Renal cortical epithelial cell (primary cell): Measurements from ENCODE around the gene CD58. TPM values are rescaled to one million over a fixed set of nuclear protein-coding genes. Genes with fewer than 3 reads are reported as not detected.
"Not testable (repeated sequence)": the region's sequence is repeated elsewhere in the genome, so short reads cannot be mapped to it uniquely, and the experiment has no call there.

Experiments used
- DNase-seq: peaks from one replicate; pipeline ENCODE4 v3.0.0-alpha.2; 2011; ENCODE audit warnings: low read depth
- total RNA-seq: library from RNA; depleted of rRNA; stranded (reverse); fragments of >200 nt; gene quantifications from 2 replicates; pipeline ENCODE4 v1.2.3, GENCODE V29; 2014

The CD58 gene
- total RNA-seq, 1 donor from 2014 or later, result 45.4 TPM

DNA sequence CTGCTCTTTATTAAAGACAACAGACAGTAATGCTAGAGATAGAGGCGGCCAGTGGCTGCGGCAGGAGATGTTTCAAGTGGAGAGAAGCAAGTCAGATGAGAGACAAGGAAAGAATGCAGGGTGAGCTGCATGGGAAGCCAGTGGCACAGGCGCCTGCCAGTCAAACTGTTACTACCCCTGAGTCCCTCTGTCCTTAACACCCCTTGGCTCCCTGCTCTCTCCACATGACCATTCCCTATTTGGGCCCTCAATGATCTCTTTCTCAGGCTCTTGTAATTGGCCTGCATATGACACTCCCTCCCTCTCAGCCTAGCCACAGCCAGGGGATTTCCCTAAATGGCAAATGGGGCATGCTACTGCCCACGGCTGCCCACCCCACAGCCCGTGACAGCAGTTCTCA, 22.6 kb upstream of the CD58 start:
- not testable (repeated sequence) for DNase-seq

DNA sequence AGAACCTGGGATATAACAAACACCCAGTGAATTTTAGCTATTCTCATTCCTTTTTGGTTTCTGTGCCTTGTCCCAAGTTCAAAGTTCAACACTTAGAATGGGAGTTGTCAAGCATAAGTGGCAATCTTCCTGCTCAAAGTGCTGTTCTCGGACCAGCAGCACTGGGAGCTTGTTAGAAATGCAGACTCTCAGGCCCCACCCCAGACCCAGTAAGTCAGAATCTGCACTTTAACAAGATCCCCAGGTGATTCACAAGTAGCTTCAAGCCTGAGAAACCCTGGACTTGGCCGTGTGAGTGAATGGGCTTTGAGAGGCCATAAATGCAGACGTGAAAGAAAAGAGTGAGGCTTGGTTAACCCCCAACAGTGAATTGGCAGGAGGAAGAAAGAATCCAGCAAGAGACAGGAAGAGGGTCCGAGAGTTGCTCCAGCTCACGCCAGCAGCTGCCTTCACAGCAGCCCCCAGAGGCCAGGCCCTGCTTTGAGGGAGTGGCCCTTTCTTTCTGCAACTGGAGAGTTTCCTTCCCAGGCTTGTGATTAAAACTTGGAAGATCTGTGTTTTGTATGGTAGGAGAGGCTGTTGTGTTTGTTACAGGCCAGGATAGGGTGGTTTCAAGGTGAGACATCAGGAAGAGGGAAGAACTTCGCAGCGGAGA, 21.3 kb upstream of the CD58 start:
- not testable (repeated sequence) for DNase-seq

DNA sequence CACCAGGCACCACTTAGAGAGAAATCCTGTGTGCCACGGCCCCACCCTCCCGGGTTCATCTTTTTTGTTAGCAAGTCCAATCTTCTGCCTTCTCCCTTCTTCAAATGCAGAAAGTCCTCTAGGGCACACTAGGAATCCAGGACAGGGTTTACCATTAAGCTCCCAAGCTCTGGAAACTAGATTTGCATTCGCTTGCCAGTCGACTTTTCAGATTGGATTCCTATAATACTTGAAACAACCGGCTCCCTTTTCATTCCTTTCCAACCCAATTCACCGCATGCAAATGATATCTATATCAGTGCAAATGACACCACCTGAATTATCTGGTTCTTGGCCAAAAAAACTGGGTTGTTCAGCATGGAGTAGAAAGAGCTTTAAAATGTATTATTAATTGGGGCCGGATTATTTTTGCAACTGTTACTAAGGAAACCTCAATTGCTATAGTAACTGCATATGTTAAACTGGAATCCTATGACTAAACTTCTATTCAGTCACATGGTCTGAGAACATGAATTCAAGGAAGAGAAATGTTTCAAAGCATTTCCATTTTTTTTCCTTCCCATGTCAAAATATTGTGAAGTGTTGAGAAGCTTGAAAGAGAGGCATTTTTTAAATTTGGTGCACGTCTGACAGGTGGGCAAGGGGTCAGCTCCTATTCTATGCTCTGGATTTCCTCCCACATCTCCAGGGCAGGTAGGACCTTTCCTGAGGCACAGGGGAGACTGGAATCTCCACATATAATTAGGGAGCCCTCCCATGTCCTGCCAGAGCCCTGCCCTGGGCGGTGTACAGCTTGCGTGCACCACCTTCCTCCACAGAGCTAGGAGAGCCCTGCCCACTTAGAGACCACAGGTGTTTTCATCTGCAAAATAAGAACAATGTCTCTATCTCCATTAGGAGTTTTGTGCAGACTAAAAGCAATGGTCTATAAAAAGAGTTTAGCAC, 20.5 kb upstream of the CD58 start:
- DNase-seq, result peak; percentile 53

DNA sequence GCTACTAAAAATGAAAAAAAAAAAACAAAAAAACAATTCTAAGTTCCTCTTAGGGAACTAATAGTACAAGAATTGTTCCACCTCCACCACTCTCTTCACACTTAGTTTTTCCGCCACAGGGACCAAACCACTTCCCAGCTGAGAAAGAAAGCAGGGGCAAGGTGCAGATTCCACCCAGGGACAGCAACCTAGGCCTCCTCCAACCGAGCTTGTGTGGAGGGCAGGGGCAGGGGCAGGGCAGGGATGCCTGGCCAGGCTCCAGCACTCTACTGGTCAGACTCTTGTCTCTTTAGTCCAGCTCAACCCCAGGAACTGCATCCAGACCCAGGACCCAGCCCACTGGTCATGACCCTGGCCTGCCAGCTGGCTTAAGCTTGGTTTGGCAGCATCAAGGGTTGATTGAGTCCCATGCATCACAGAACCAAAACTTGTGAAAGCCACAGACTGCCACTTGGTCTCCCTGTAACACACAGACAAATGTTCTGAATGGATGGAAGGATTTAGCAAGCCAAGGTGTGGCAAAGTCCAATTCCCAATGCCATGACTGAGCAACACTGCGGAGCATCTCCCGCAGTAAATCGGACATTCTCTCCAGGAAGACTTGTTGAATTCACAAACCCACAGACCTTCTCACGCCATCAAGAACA, 19.7 kb upstream of the CD58 start:
- DNase-seq, result not testable (repeated sequence)

DNA sequence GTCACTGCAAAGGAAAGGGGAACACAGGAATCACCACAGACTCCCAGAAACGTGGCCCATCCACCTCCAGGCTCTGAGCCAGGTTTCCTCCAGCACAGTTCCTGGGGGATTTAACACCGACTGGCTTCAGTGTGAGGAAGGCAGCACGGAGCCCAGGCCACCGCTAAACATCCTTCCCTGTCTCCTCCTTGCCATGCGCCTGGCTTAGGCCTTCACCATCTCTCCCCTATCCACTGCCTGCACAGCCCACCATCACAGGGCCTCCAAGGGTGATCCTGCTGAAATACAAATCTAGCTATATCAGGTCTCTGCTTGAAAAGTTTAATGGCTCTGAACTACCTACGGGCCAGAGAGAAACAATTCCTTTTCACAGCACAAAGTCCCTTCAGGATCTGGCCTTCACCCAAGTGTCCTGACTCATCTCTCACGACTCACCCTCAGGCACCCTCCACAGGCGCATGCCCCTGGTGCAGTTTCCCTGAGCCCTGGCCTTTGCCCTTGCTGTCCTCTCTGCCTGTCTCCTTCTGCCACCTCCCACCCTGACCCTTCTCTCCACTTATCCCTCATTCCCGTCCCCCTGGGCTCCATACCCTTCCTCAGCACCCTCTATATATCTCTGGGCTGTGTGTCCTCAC, 18.4 kb upstream of the CD58 start:
- peak; percentile 73 for DNase-seq

DNA sequence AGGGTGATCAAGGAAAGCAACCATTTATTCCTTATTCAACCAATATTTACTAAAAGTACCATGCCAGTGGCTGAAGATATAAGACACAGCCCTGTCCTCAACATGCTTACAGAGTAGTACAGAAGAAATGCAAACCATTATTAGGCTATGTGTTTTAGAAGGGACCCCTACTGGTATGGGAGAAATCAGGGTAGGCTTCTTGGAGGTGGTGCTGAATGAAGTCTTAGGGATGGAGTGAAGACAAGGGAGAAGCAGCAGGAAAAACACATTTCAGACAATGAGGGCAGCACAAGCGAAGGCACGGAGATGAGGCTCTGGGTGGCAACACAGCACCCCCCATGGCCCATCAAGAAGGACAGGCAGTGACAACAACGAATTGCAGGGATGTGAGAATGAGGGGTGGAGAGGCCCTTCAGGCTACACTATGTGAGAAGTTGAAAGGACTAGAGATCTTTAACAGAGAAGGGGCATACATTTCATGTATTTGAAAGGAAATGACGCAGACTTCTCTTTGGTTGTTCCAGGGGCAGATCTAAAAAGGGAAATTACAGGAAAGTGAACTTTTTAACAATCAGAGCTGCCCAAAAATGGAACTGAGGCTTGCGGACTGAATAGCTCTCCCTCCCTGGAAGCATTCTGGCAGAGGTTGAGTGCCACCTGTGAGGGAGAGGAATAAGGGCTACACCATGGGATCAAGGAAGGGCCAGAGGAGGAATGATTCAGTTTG, 16.8 kb upstream of the CD58 start:
- DNase-seq, result no peak

DNA sequence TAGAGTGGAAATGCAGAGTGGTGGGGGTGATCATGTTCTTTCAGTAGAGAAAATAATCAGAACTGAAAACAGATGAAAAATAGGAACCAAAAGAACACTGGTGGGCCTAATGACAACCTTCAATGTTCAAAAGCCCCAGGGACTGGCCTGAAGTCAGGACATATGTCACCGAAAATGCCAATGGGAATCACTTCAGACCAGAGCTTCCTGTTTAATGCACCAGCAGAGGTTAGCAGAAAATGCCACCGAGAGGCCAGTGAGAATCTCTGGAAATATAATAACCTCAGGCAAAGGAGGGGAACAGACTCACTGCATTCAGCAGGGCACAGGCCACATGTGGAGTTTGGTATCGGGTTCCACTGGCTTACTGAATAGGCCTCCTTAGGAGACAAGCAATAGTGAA, 15.9 kb upstream of the CD58 start:
- DNase-seq, result no peak

DNA sequence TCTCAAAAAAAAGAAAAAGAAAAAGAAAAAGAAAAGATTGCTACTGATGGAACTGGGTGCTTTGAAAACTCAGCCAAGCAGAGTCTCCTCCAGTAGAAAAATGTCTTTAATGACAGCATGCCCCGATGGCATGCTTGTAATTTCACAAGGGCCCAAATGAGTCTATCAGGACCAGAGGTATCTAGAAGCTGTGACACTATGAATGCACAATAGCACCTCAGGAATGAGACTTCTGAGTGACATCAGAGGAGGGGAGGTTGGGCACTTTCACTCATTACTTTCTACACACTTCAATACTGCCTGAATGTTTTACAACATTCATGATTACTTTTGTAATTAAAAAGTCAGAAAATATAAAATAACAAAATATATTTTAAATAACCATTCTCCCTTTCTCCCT, 15.1 kb upstream of the CD58 start:
- DNase-seq, result no peak

DNA sequence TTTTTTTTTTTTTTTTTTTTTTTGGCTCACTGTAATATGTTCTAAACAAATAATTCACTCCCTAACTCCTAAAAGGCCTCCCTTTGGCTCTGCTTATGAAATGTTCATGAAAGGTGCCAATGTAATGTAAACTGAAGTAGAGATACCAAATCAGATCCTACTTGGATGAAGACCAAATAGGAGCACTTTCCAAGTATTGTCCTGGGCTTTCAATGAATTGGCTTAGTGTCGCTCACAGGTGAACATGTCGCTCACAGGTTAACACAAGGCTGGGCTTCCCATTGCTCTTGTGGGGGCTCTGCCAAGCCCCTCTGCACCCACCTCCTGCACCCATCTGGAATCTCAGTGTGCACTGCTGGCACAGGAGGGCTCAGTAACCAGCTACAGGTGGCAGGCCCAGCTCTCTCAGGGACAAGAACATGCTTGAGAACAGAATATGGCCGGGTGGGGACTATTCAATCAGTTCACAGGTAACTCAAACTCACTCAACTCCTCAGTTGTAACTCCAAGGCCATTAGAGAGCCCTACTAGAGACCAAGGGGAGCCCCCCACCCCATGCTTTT, 10.6 kb upstream of the CD58 start:
- no peak for DNase-seq

DNA sequence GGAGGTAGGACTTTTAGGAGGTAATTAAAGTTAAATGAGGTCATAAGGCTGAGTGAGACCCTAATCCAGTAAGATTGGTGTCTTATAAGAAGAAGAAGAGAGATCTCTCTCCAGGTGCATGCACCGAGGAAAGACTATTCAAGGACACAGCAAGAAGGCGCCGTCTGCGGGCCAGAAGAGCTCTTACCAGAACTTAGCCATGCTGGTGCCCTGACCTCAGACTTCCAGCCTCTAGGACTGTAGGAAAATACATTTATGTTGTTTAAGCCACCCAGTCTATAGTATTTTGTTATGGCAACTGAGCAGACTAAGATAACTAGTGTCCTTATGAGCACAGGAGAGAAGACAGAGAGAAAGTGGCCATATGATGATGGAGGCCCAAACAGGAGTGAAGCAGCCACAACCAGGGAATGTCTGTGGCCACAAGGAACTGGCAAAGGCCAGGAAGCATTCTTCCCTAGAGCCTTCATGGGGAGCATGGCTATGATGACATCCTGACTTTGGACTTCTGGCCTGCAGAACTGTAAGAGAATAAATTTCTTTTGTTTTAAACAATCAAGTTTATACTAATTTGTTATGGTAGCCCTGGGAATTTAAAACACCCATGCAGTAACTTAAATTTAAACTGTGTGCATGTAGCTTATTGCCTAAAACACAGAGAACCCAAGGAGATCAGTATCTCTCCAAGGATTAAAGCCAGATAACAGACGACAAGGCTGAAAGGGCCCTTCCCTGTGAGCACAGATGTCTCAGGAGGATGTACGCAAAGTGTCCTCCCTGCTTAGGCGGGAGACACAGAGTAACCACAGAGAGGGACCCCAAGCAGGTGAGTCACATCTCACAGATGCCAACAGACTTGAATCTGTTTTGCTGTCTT, 9.9 kb upstream of the CD58 start:
- DNase-seq, result peak; percentile 43

DNA sequence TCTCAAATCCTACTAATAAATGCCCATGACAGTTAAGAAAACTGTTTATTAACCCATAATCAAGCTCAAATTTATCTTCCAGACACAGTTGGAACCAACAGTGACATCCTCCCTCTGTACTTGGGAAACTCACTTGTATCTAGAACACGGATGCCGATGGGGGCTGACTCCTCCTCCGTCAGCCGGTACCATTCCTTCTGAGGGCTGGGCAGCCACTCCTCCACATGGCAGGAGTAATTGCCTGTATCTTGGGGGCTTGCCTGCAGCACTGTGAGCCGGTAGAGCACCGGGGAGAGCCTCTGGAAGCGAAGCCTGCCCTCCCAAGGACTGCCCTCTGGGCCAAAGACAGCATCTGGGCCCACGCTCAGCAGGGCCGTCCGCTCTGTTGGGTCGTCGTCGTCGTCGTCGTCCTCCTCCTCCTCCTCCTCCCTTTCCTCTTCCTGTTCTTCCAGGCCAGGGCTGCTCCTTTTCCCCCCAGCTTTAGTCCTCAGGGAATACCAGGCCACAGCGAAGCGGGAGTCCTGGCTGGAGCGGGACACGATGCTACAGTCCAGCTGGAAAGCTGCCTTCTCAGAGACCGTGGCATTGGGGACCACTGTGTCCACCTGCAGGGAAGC, 8.5 kb upstream of the CD58 start:
- no peak for DNase-seq

DNA sequence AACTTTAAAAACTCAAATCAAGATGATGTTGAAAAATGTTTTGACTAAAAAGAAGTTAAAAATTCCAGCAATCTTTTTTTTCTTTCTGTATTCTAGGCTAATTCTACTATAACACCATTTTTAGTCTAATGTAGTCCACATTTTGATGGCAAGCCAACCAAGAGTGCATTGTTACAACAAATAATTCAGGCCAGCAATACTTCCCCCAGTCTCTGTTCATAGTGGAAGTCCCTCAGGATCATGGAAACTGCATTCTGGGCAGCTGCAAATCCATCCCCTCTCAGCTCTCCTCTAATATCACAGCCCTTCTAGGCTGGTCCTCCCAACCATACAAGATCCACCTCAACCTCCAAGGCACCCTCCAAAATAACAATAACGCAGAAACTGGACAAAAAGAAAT, 7.8 kb upstream of the CD58 start:
- DNase-seq, result no peak

DNA sequence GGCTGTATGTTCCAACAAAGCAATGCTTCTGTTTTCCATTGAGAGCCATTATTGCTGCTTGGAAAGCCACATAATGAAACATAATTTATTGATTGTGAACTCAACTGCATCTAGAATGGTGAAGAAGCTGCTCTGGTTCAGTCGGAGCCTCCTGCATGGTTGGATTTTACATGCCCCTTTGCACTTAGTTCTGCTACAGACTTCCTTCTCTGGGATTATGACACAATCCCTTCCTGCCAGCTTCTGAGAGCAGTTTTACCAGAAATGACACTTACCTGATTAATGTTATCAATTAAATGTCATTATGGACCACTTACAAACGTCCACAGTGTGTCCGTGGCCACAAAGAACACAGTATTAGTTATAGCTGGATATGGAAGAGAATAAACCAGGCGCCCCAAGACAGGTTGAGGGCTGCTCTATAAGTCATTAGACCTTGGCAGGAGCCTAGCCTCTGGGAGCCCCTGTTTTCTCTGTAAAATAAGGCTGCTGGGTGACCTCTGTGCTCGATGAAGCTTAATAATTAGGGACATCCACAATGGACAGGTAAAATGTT, 7.0 kb upstream of the CD58 start:
- no peak for DNase-seq

DNA sequence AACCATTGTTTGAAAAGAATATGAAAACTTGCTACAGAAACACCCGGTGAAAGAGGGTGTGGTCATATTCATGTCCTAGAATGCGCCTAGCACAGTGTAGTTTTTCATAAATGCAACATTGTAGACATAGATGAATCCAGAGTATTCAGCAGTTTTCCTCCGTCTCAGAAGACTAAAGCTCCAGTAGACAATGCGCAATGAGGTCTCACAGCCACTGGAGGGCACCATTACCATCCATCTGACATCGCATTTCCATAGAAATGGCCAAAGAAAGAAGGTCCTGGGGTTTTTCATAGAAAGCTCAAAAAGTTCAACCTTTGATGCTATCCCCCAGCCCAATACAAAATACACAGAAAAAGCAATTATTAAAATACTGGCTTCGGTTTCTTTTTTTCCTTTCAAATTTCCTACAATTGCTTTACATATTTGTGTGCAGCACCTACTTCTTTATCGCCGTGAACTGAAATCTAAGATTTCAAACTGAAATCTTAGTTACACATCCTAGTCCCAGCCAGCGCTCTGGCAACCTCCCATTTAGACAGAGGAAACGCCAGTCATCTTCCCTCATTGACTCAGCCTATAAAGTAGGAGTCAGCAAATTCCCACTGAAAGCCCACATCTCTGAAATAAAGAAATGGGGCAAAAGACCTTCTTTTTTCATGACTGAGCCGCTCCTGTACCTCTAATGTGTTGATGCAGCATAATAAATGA, 3.9 kb upstream of the CD58 start:
- peak; percentile 56 for DNase-seq

DNA sequence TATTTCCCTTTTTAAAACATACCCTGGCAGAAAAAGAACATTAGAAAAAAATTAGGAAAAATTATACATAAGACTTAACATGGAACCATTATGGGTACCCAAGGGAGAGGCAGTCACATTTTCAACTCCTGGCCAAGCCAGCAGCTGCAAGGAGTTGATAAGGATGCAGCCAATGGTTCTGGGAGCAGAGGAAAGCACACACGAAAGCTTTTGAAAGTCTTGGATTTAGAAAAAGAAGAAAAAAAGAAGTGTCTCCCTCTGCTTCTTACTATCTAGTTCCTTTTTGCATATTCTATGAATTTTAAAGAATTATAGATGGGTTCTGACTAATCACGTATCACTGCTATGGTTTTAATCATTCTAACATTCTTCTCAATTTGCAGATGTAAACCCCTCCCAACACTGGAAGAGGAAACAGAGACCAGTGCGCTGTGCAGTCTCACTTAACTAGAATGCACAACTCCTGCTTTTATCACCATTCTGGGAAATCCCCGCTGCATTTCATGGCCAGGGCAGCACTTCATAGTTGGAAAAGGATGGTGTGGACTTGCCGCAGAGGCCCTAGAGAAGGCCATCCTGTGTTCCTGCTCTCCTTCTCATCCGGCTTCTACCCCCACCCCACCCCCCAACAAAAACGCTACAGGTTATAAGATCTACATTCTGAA, 2.7 kb upstream of the CD58 start:
- DNase-seq, result no peak

DNA sequence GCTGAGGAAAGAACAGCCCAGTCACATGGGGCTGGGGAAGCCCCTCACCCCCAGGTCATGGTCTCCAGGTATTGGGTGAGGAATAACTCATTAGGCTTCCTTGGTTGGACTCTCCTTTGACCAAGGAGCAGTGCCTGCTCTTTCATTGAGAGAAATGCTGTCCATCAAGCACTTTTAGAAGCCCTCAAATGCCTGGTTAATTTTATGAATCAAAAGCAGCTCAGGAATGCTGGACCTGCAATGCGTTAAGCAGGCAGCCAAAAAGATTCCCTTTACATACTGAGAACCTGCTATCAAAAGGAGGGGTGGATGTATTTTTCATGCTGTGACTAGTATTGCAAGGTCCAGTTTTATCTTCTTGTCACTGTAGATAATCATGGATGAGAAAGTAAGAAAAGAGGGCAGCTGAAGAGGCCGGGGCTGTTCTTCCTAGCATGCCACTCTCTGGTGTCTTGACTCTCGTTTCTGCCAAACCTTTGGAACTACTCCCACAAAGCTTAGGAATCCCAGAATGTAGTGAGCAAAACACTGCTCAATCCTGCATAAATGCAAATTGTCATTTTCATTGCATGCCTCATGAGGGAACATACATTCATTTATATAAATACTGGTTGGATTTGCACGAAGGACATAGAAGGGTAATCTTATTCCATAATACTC, 2.1 kb upstream of the CD58 start:
- DNase-seq, result no peak

DNA sequence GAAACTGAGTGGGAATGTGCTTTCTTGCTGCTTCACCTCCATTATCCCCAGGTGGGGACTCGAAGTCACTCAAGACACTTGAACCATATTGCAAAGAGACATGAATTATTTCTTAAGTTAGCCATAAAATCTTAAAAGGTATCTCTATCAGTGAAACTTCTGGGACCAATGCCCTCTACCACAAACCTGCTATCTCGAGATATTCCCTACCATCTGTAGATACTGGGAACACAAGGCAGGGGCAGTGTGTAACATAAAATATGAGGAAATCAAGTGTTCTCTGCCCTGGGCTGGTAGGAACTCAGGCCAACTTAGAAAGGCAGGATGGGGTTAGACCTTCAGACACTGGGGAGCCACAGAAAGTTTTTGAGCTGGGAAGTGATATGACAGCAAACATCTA, 1.3 kb upstream of the CD58 start:
- no peak for DNase-seq
